Activated naive CD8-positive, alpha-beta T cell treated with anti-CD3 and anti-CD28 coated beads, Interleukin-2, amount 50 U/mL, for 24 hours (primary cell): ENCODE measurements around the gene CYFIP1.
A peak's percentile ranks its signal among the peaks of the same experiment; 100 is the strongest.

Source experiments
- ATAC-seq: fragments of 150-1000 bp; cut with Tn5 transposase; one replicate; pipeline ENCODE4 v1.10.0; 2021
- DNase-seq: peaks from one replicate; pipeline ENCODE4 v3.0.0; 2021
- H3K27ac Mint-ChIP-seq: one replicate; pipeline ENCODE4 v1.8.0; 2021; ENCODE audit warnings: mild to moderate bottlenecking, mixed read lengths
- H3K27me3 Mint-ChIP-seq: one replicate; pipeline ENCODE4 v1.8.0; 2021; ENCODE audit warnings: mixed read lengths
- H3K36me3 Mint-ChIP-seq: one replicate; pipeline ENCODE4 v1.8.0; 2021; ENCODE audit warnings: low read depth, mixed read lengths
- H3K4me1 Mint-ChIP-seq: one replicate; pipeline ENCODE4 v1.8.0; 2021; ENCODE audit warnings: mixed read lengths
- H3K4me3 Mint-ChIP-seq: one replicate; pipeline ENCODE4 v1.8.0; 2021; ENCODE audit warnings: mild to moderate bottlenecking, moderate library complexity, mixed read lengths
- H3K9me3 Mint-ChIP-seq: one replicate; pipeline ENCODE4 v1.8.0; 2021; ENCODE audit warnings: mixed read lengths

The CYFIP1 gene

DNA sequence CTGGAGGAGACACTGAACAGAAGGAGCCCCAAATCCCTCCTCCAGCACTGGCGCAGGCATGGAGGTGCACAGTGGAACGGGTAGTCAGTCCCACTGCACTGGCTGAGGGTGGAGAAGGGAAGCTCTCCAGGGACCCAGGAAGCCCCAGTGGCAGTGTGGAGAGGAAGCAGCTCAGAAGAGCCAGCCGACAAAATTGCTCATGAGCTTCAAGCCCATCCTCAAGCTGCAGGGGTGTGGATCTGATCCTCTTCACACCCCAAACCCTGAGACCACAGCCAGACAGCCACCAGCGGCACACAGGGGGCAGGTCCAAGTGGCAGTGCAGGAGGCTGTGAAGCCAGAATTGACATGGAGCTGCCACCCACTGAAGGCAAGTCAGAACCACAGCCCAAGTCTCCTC is 32.1 kb downstream of the CYFIP1 start:
- Mint-ChIP-seq H3K27me3 (peaks cover 13% of the 10 kb centered on the region), H3K27ac (no peak overlapping the region), H3K4me1 (peaks cover 12% of the 10 kb centered on the region), H3K36me3 (no peaks in the 10 kb centered on the region), H3K9me3 (no peaks in the 10 kb centered on the region), H3K4me3 (no peak overlapping the region)
- no peak for ATAC-seq
- no peak for DNase-seq

- DNase-seq (no peak), ATAC-seq (no peak)
- no peak overlapping the region for H3K27ac Mint-ChIP-seq
- no peaks in the 10 kb centered on the region for H3K9me3 Mint-ChIP-seq
- H3K36me3 Mint-ChIP-seq: no peaks in the 10 kb centered on the region
- peaks cover 12% of the 10 kb centered on the region for H3K4me1 Mint-ChIP-seq
- H3K27me3 Mint-ChIP-seq: peaks cover 13% of the 10 kb centered on the region
- H3K4me3 Mint-ChIP-seq: no peak overlapping the region
These were observed 32.8 kb downstream of the CYFIP1 start for GRCh38 chr15:22947101-22948000.

- Mint-ChIP-seq H3K9me3 (no peaks in the 10 kb centered on the region), H3K4me3 (no peak overlapping the region), H3K36me3 (no peaks in the 10 kb centered on the region), H3K27me3 (peaks cover 13% of the 10 kb centered on the region), H3K27ac (no peak overlapping the region), H3K4me1 (peaks cover 12% of the 10 kb centered on the region)
- DNase-seq (no peak), ATAC-seq (no peak)
These were observed 35.1 kb downstream of the CYFIP1 start for GRCh38 chr15:22945071-22945470.

DNA sequence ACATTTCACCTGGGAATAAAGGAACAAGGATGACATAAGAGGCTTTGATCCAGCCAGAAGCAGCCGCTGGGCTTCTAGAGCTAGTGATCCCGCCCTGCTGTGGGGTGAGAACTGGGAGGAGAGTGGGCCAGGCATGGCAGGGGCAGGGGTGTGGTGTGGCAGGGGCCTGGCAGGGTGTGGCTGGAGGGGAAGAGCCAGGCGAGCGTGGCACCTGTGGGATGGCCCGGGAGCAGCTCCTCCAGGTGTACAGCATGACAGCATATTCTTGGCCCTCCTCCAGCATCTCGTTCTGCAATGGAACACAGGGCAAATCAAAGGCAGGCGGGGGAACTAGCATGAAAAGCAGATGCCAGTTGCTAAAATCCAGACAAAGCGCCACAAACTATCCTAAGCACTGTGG is 35.5 kb downstream of the CYFIP1 start:
- H3K27ac Mint-ChIP-seq: no peak overlapping the region

DNA sequence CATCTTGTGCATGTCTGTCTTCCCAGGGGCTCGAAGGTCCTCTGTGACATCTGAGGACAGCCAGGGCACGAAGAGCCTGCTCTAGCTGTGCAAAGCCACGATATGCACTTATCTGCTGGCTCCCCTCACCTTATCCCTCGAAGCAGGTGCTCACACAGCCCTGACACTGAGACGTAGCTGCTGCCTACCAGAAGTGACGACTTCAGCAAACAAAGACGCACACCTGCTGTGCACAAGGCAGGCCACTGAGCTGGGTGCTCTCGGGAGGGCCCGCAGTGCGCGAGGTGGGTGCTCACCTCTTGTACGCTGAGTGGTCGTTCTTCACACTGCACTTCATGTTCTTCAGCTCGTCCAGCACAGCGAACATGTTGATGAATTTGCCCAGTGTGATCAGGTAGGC is 37.3 kb downstream of the CYFIP1 start:
- DNase-seq (no peak), ATAC-seq (no peak)
- Mint-ChIP-seq H3K4me3 (no peak overlapping the region), H3K9me3 (no peaks in the 10 kb centered on the region), H3K27ac (no peak overlapping the region), H3K36me3 (no peaks in the 10 kb centered on the region), H3K4me1 (no peaks in the 10 kb centered on the region), H3K27me3 (peaks cover 5% of the 10 kb centered on the region)

More for the DNA sequence above, 35.5 kb downstream of the CYFIP1 start:
- Mint-ChIP-seq H3K36me3 (no peaks in the 10 kb centered on the region), H3K9me3 (no peaks in the 10 kb centered on the region), H3K27me3 (peaks cover 13% of the 10 kb centered on the region), H3K4me3 (no peak overlapping the region), H3K4me1 (peaks cover 12% of the 10 kb centered on the region)
- ATAC-seq: no peak
- no peak for DNase-seq

DNA sequence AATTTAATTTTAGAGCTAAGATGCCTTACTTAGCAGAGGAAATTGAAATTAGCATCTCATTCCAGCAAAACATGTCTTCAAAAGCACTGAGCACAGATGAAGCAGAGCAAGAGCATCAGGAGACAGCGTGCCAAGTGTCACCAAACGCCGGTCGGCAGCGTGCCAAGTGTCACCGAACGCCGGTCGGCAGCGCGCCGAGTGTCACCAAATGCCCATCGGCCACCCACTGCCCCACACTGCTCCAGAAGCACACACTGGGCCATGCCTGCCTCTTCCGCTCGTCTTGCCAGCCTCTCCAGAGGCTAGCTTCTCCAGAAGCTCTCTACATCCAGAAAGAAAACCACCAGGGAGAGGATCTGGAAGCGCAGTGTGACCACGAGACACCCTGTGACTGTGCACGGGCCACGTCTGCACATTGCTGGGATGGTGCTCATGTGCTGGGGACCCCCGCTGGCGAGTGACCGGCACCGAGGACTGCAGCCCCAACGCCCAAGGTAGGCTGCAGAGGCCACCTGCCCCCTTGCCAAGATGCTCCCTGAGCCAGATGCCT is 37.8 kb downstream of the CYFIP1 start:
- no peaks in the 10 kb centered on the region for H3K36me3 Mint-ChIP-seq
- DNase-seq: no peak
- no peak overlapping the region for H3K27ac Mint-ChIP-seq
- H3K4me1 Mint-ChIP-seq: no peaks in the 10 kb centered on the region
- no peak overlapping the region for H3K4me3 Mint-ChIP-seq
- peaks cover 2% of the 10 kb centered on the region for H3K27me3 Mint-ChIP-seq
- peak; percentile 28 for ATAC-seq
- no peaks in the 10 kb centered on the region for H3K9me3 Mint-ChIP-seq

GRCh38 chr15:22941179-22941578 is 39.0 kb downstream of the CYFIP1 start:
- H3K9me3 Mint-ChIP-seq: no peaks in the 10 kb centered on the region
- no peak overlapping the region for H3K27ac Mint-ChIP-seq
- no peaks in the 10 kb centered on the region for H3K27me3 Mint-ChIP-seq
- H3K36me3 Mint-ChIP-seq: no peaks in the 10 kb centered on the region
- no peaks in the 10 kb centered on the region for H3K4me1 Mint-ChIP-seq
- ATAC-seq (no peak), DNase-seq (no peak)
- no peak overlapping the region for H3K4me3 Mint-ChIP-seq

- H3K27ac Mint-ChIP-seq: no peak overlapping the region
- H3K4me3 Mint-ChIP-seq: no peak overlapping the region
- H3K27me3 Mint-ChIP-seq: no peaks in the 10 kb centered on the region
- peaks cover 1% of the 10 kb centered on the region for H3K36me3 Mint-ChIP-seq
- no peaks in the 10 kb centered on the region for H3K4me1 Mint-ChIP-seq
- no peak for ATAC-seq
- DNase-seq: no peak
- no peaks in the 10 kb centered on the region for H3K9me3 Mint-ChIP-seq
These were observed 40.5 kb downstream of the CYFIP1 start for GRCh38 chr15:22939652-22940061.

- no peaks in the 10 kb centered on the region for H3K27me3 Mint-ChIP-seq
- no peak overlapping the region for H3K27ac Mint-ChIP-seq
- H3K9me3 Mint-ChIP-seq: no peaks in the 10 kb centered on the region
- H3K36me3 Mint-ChIP-seq: peaks cover 1% of the 10 kb centered on the region
- no peak overlapping the region for H3K4me3 Mint-ChIP-seq
- H3K4me1 Mint-ChIP-seq: no peaks in the 10 kb centered on the region
- no peak for DNase-seq
- no peak for ATAC-seq
These were observed 41.1 kb downstream of the CYFIP1 start for GRCh38 chr15:22939051-22939450.

- Mint-ChIP-seq H3K4me1 (no peaks in the 10 kb centered on the region), H3K36me3 (peaks cover 1% of the 10 kb centered on the region), H3K9me3 (no peaks in the 10 kb centered on the region), H3K27ac (no peak overlapping the region), H3K4me3 (no peak overlapping the region), H3K27me3 (no peaks in the 10 kb centered on the region)
- DNase-seq (no peak), ATAC-seq (no peak)
These were observed 43.3 kb downstream of the CYFIP1 start for GRCh38 chr15:22936577-22937472.

DNA sequence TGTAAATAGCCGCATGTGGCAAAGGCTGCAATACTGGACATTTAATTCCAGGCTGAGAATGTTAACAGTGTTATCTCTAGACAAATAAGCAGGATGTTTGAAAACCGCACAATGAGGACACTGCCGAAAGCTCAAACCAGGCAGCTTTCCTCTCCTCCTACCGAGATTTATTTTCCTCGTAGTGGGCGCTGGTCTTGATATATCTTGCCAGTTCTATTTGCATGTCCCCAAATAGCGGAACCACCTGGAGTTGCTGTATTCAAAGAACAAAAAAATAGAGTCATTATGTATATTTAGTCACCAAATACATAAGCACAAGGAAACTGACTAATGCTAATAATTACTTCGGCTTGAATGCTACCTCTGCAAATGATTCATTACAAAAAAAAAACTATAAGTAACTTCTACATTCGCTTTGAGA is 46.5 kb downstream of the CYFIP1 start:
- Mint-ChIP-seq H3K36me3 (peaks cover 1% of the 10 kb centered on the region), H3K27me3 (no peaks in the 10 kb centered on the region), H3K9me3 (no peaks in the 10 kb centered on the region), H3K27ac (no peak overlapping the region), H3K4me3 (no peak overlapping the region), H3K4me1 (no peaks in the 10 kb centered on the region)
- ATAC-seq (no peak), DNase-seq (no peak)

DNA sequence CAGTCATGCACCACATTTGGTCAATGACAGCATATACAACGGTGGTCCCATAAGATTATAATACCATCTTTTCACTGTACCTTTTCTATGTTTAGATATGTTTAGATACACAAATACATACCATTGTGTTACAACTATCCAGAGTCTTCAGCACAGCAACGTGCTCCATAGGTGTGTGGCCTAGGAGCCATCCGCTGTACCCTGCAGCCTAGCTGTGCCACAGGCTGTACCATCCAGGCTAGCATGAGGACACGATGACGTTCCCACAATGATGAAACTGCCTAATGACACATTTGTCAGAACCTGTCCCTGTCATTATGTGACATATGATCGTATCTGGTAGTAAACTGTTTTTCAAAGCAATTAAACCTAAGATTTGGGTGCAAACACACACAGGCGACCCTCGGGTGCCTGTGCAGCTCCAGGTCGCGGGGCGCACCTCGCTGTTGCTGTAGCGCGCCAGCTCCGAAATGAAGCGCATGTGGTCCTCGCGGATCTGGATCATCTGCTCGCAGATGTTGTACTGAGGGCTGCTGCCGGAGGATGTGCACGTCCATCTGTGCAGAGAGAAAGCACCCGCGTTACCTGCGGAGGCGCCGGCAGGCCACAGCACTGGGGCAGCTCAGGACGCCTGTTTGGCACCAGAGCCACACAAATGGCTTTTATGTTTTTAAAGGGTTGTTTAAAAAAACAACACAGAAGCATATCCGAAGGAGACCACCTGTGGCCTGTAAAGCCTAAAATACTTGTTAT is 48.2 kb downstream of the CYFIP1 start:
- Mint-ChIP-seq H3K4me1 (no peaks in the 10 kb centered on the region), H3K36me3 (peaks cover 1% of the 10 kb centered on the region), H3K9me3 (no peaks in the 10 kb centered on the region), H3K4me3 (no peak overlapping the region), H3K27me3 (no peaks in the 10 kb centered on the region), H3K27ac (no peak overlapping the region)
- ATAC-seq: no peak
- DNase-seq: no peak

GRCh38 chr15:22930782-22931484 is 49.2 kb downstream of the CYFIP1 start:
- no peaks in the 10 kb centered on the region for H3K4me1 Mint-ChIP-seq
- H3K27me3 Mint-ChIP-seq: no peaks in the 10 kb centered on the region
- H3K27ac Mint-ChIP-seq: no peak overlapping the region
- peaks cover 1% of the 10 kb centered on the region for H3K36me3 Mint-ChIP-seq
- H3K9me3 Mint-ChIP-seq: no peaks in the 10 kb centered on the region
- DNase-seq: no peak
- ATAC-seq: no peak
- no peak overlapping the region for H3K4me3 Mint-ChIP-seq

DNA sequence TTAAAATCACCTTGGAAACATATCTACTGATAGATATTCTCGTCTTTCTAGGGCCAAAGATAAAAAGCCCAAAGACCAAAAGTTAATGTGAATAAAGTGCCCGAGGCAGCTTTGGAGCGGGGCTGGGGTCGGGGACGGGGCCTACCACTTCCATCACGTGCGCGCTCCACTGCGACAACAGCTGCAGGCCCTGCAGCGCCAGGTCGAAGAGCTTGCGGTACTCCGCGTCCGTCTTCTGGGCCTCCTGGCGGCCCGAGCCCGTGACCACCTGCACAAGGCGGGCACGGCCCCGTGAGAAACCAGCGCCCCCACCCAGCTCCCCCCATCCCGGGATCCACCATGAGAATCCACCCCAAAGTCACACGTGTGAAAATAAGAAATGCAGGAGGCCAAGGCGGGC is 52.4 kb downstream of the CYFIP1 start:
- Mint-ChIP-seq H3K27ac (no peak overlapping the region), H3K27me3 (no peaks in the 10 kb centered on the region), H3K9me3 (no peaks in the 10 kb centered on the region), H3K4me1 (no peaks in the 10 kb centered on the region), H3K36me3 (peaks cover 3% of the 10 kb centered on the region), H3K4me3 (no peak overlapping the region)
- ATAC-seq: no peak
- no peak for DNase-seq
